SW480 (cell line): Measurements from ENCODE around the gene DENND6B.

Experiments
- DNase-seq: peaks from one replicate; pipeline ENCODE4 v3.0.0-alpha.2; 2016; ENCODE audit warnings: low spot score

The DENND6B gene

DNA sequence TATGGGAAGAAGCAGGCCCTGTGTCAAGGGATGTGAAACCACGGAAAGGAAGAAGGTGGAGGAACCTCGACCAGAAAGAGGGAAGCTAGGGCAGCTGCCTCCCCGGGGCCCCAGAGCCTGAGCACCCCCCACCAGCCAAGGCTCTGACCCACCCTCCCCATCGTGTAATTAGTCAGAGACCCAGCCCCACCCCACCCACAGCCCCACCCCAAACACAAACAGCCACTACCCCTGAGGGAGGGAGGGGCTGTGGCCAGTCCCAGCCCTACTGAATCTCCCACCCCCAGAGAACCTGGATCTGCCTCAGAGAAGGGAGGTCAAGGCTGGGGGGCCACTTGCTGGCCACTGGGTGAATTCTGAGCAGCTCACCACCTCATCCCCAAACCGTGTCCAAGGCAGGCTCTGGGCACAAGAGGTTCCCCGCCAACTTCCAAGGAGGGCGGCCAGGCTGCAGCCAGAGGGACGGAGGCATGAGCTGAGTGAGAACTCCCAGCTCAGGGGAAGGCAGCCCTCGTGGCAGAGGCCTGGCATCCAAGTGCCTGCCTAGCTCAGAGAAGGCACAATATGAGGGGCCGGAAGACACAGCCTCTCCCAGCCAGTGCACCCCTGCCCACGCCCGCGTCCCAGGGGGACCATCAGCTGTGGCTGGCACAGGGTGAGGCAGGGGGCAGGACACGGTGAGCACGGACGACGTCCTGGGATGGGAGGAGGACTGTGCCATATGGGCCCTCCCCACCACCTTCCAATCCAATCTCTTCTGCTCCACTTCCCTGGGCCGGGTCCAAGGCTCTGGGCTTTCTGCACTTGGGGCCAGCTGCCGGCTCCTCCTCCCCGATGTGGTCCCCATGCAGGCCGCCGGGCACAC is 22.1 kb downstream of the DENND6B start:
- DNase-seq, result no peak

DNA sequence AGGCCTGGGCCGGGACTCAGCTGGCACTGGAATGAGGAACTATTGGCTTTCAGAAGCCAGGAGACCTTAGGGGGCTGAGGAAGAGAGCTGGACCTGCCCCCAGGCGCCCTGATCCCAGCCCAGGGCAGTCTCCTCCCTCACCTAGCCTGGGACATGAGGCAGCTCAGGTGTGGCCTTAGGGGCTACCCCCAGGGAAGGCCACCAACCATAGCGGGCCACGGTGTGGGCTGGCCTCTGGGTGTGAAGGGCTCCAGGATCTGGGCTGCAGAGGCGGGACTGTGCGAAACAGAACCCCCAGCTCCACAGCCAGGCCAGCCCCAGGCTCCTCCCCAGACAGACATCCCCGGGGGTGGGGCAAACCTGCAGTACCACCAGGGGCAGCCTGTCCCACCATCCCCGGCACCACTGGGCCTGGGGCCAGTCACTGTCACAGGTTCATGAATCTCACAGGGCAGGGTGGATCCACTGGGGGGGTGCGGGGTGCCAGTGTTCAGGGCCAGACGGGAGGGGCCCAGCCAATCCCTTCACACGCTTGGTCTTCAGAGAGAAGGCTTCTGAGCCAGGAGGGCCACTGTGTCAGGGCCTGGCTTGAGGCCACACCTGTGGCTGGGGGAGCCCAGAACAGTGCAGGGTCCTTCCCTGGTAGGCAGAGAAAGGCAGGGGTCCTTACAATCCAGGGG is 22.8 kb downstream of the DENND6B start:
- DNase-seq, result peak; percentile 36

DNA sequence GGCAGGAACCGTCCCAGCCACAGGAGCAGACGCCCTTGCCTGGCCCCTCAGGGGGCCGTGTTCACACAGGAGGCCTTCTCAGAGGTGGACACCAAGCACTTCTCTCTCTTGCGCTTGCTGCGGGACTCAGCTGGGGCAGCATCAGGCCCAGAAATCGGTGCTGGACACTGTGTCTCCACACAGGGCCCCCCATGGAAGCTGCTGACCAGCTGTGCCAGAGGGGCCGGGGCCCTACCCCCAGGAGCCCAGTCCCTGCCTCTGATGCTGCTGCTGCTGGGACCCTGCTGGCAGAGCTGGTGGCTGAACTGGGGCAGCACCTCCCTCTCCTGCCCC is 23.3 kb downstream of the DENND6B start:
- DNase-seq, result no peak

DNA sequence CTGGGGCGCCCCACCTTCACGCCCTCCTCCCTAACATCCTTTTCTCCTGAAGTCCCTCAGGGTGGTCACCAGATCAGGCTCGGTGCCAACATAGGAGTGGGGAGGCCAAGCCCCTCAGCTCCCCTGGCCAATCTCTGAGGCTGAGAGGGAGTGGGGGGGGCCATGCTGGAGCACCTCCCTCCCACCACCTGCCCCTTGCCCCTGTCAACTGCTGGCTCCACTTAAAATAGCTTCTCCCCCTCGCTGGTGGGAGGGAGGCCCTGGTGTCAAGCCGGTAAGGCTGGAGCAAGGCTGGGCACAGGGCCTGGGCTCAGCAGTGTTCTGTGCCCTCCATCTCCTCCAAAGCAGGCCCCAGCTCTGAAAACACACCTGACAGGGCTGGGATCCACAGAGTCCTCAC is 24.2 kb downstream of the DENND6B start:
- DNase-seq, result no peak

DNA sequence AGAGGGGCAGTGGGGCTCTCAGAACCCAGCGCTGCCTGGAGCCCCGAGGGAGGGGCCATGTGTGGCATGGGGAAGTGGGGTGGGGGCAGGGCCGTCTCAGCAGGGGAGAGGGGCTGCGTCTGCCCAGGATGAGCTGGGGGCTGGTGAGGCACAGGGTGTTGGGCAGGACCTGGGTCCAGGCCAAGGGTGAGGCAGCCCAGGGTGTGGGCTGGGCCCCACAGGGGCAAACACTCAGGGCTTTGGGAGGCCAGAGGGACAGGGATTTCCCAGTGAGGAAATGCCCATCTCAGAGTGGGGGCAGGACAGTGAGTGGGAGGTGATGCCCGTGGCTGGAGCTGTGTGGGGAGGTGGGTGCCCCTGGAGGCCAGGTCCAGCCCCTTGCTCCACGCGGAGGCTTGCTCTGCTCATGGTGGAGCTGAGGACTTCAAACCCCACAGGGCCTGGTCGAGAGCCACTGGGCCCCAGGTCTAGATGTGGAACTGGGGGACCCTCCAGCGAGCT is 24.7 kb downstream of the DENND6B start:
- no peak for DNase-seq

DNA sequence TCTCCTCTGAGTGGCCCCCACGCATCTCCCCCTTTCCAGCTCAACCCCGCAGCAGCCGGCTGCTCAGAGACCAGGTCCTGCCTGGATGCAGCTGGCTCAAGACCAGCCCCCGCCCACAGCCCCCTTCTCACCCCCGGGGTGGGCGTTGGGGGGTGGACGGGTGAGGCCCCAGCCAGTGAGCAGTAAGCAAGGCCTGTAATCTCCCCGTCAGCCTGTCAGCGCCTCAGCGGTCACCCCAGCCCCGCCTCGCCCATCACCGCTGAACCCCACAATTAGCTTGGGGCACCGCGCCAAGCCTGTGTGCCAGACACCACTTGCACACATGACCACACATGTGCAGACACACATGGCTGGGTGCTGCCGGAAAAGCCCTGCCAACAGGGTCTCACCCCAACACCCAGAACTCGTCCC is 25.2 kb downstream of the DENND6B start:
- DNase-seq, result no peak

DNA sequence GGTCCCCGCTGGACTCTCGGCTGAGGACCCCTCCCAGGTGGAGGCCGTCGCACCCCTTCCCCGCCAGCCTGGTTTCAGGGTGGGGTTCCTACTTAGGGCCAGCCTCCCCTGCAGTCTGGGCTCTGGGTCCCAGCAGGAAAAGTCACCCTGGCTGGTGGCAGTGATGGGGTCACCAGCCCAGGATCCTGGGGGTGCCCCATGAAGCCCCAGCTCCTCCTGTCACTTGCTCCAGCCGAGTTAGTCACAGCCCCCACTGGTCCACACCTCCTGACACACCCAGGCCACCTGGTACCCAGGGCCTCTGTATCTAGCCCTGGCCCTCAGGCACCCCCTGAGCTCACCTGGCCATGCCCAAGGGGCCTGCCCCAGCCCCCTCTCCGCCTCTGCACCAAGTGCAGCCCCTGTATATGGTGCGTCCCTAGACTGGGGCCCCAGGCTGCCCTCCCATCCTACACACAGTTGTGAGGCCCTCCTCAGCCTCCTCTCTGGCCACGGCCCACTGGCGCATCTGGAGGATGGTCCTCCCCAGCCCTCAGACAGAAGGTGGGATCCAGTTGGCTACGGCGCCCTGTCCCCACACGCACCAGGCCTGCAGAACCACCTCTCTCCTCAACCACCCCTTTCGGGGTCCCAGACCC is 26.1 kb downstream of the DENND6B start:
- no peak for DNase-seq

DNA sequence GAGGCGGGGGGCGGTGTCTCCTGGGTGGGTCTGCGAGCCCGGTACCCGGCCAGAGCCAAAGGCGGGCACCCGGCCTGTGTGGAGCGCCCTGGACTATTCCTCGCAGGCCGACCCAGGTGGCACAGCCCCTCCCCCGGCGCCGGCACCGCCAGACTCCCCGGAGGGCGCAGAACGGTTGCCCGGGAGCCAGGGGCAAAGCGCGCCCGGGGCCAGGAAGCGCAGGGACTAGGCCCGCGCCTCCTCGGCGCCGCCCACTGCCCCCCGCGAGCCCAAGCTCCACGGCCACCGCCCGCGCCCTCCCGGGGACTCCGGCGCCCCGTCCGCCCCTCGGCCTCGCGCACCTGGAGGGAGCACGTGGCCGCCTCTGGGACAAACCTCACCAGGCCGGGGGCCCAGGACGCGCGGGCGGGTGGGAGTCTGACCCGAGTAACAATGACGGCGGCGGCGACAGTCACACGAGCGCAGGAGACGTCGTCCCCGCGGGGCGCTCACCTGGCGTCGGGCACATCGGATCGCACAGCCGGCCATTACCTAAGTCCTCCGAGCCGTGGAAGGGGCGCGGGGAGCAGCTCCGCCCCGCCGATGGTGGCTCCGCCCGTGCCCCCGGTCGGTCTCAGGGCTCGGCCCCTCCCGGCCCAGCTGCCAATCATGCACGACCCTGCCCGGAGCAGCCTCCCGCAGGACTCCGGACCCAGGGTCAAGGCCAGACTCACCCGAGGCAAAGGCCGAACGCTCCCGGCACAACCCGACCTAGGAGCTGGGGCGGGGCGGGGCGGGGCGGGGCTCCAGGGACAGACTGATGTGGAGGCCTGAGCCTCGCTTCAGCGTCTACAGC is 26.8 kb downstream of the DENND6B start:
- DNase-seq, result peak; percentile 36

DNA sequence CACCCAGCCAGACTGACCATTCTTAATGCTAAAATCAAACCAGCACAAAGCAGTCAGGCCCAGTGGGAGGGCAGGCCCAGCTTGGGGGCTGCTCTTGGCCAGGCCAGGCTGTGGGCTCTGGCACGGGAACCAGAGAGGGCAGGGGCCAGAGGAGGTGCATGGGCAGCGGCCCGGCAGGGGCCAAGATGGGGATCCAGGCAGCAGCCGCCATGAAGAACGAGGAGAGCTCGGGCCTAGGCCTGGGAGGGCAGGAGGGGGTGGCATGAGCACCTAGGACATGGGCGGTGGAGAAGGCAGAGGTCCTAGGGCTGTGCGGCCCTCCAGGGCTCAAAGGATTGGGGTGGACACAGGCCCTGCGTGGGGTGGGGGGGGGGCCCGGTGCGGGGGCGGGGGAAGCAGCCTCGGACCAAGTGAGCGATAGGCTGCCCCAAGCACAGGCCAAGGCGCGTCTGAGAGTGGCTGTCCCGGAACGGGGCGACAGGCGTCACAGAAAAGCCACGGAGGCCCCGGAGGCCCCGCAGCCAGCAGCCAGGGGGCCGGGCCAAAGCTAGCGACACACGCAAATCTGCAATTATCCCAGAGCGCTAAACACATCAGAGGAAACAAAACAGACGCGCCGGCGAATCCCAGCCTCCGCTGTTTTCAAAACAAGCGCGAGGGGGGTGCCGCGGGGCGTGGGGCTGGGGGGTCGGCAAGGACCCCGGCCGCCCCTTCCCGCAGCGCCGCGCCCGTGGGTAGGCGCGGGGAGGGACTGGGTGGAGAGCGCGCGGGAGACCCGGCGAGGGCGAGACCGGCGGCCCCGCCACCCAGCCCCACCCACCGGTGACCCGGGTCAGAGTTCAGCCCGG is 27.7 kb downstream of the DENND6B start:
- DNase-seq, result peak; percentile 55

DNA sequence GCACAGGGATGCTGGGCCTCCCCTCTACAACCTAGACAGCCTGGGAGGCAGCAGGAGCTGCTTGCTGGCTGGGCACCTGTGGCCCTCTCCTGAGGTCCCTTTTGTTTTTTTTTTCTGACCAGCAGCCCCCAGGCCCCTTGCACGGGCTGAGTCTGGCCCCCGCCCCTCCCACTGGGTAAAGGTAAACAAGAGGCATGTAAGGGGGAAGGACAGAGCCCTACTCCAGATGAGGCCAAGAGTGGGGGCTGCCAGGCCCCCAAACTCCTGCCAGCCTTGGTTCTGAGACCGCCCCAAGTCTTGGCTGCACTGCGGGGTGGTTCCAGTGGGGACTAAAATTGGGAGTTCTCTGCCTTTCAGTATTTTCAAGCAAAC is 28.6 kb downstream of the DENND6B start:
- no peak for DNase-seq

DNA sequence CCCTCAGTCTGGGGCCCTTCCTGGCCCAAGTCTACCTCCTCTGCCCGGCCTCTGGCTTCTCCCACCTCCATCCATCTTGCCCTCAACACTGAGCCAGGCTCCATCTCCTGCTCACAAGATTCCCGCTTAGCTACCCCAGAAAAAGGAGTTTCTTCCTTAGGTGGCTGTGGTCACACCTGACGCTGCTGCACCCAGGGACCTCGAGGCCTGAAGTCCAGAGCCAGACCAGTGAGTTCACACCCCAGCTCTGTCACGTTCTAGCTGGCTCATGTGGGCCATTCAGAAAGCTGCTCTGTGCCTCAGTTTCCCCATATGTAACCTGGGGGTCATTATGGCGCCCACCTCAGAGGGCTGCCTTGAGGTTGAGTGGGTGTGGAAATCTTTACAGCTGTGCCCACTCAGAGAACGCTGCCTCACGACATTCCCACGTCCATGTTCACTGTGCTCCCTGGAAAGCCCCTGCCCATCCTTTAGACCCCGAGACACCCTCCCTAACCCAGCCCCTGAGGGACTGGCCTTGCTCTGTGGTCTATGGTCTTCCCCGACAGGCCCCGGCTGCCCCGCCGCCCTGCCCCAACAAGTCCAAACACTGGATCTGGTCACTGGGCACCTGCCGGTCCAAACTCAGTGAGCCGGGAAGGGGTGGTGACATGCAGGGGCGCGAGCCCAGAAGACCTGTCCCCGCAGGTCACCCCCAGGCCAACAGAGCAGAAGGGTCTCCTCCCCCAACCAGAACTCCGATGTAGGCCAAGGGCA is 29.1 kb downstream of the DENND6B start:
- DNase-seq, result no peak

DNA sequence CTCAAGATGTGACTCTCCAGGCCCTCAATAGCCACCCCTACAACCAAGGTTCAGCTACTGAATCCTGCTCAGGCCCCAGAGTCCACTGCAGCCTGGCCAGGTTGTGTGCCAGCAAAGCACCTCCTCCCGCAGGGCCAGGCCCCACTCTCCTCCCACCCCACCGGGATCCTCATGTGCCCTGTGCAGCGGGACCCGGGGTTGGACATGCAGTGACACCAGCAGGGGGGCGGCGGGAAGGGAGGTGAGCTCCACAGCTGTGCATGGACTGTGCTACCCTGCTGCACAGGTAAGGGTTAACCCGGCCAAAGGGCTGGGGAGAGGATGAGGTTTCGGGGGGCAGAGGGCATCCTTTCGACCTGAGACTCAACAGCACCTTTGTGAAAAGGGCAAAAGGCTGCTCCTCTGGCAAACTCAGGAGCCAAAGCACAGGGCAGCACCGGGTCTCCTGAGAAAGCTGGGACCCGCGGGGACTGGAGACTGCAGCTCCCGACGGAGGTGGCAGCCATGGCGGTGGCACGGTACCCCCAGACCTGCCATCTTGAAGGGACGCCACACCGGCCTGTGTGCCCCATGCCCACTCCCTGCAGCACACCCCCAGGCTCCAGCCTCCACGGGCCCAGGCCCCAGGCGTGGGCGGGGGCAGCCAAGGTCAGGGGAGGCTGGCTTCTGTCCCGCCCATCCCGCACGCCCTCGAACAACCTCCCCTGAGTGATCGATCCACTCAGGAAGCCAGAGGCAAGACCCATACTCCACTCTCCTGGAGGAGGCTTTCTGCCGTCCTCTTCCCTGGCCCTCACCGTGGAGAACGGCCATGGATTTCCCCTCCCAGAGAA is 29.9 kb downstream of the DENND6B start:
- no peak for DNase-seq

DNA sequence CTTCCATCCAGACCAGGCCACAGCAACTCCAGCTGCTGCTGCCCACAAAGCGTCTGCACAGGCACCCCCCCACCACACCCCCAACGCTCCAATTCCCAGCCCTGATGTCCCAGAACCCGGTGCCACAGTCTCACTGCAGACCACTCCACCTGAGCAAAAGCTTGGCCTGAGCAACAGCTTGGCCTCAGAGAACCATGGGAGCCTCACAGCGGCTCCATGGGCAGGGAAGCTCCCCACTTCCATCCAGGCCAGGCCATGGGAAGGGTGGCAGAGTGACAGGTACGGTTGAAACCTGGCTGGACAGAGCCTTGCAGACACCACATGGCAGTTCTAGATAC is 32.5 kb downstream of the DENND6B start:
- DNase-seq, result no peak

DNA sequence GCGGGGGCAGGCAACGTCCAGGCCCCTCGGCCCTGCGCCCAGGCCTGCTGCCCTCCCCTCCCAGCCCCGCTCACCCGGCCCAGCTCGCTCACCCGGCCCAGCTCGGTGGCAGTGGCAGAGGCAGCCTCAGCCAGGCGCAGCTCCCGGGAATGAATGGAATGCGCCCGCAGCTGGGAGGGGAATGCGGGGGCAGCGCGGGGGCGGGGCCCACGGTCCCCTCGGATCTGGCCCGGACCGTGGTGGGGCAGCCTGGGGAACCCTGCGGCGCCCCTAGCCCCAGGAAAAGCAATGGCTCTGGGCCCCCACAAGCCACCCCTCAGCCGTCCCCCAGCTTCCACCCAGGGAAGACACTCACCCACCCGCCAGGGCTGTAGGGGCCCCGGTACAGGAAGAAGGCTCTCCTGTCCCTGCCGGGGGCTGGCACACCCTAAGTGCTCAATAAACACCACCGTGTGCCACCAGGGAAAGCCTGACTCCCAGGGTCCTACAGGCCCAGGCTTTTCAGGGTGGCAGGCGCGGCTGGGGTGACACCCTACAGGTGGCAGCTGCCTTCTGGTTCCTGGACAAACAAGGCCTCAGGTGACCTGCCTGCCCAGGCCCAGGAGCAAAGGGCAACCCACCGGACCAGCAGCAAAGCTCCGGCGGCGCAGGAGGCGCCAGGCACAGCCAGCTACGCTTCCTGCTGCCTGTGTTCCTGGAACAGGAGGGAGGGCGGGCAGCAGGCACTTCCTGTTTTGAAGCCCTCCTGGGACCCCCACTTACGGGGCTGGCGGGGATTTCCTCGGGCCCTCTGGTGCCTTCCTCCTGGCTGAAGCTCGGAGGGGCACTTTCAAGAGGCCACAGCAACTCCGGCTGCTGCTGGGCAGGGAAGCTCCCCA is 33.1 kb downstream of the DENND6B start:
- peak; percentile 79 for DNase-seq

DNA sequence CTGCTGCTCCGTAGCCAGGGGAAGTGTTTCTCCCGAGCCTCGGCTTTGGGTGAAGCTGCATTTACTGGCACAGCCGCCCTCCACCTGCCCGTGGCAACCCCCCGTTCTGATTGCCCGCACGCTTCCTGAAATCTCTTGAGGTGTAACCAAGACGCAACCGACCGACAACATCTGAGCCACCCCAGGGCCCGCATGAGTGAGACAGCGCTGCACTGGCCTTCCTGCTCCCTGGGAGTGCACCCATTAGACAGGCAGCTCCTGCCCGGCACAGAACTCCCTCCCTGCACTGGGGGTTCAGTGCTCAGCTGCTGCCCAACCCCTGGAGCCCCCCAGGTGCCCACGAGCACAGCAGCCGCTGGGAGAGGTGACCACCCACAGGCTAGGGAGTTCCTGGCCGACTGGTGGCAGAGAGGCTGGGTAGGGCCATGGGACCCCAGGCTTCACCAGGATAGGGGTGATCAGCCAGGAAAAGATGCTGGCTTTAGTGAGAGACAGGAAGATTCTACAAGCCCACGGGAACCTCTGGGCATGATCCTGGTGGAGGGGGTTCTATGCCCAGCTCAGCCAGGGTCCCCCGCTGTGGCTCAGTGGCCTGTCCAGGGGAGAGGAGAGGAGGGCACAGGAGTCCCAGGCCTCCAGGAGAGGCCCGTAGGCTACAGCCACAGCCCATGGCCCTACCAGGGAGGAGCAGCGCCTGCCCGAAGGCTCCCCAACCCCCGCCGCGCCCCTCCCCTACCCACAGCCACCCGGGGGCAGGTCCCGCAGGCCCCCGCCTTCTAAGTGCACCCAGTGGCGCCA is 34.0 kb downstream of the DENND6B start:
- no peak for DNase-seq

DNA sequence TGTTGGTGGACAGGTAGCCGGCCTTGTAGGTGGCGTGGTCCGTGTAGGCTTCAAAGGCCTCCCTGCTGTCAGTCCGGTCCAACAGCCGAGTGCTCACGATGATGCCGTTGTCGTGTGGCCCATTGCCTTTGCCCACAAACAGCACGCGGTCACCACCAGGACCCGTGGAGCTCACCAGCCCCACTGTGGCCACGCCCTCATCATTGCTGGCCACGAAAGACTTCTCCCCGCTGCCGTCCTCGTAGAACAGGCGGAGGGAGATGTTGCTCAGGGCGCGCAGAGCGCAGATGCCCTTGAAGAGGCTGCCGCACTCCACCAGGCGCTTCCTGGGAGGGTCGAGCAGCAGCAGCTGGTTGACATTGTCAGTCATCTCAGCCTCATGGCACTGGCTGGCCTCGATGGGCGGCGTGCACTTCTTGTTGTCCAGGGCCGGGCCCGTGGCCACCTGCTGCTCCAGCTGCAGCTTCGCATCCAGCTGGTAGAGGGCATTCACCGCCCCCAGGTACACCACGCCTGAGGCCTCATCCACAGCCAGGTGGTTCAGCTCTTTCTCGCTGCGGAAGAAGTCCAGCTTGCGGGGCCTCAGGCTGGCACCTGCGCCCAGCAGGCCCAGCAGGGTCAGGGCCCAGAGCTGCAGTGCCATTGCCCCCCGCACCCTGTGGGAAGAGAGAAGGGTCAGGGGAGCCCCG is 36.7 kb downstream of the DENND6B start:
- DNase-seq, result no peak
